Uterus (tissue), 4 donors: ENCODE results near the gene HOXB5. TPM values are rescaled to one million over a fixed set of nuclear protein-coding genes. Genes with fewer than 3 reads are reported as not detected.
A peak's percentile ranks its signal among the peaks of the same experiment; 100 is the strongest.

Source experiments
- DNase-seq, 2 donors: peaks; one replicate each; pipeline ENCODE4 v3.0.0-alpha.2; 2019 to 2020
- H3K27ac ChIP-seq, 2 donors: fragments of 200-600 bp; sonication (generic); 1 replicate in 1 of 2; 2 replicates in 1 of 2; pipeline ENCODE4 v1.5.1; 2016 to 2018
- H3K27me3 ChIP-seq, 2 donors: fragments of 200-600 bp; sonication (generic); one replicate each; pipeline ENCODE4 v1.5.1; 2018 to 2019; ENCODE audit warnings: control low read depth in 1 of 2
- H3K36me3 ChIP-seq, 2 donors: fragments of 200-600 bp; sonication (generic); one replicate each; pipeline ENCODE4 v1.5.1; 2019; ENCODE audit warnings: control low read depth in 1 of 2
- H3K4me1 ChIP-seq, 2 donors: fragments of 200-600 bp; sonication (generic); one replicate each; pipeline ENCODE4 v1.5.1; 2018 to 2019; ENCODE audit warnings: control low read depth in 1 of 2
- H3K4me3 ChIP-seq, 2 donors: fragments of 200-600 bp; sonication (generic); 1 replicate in 1 of 2; 2 replicates in 1 of 2; pipeline ENCODE4 v1.5.1; 2018 to 2019; ENCODE audit warnings: mild to moderate bottlenecking in 1 of 2
- H3K9me3 ChIP-seq, 2 donors: fragments of 200-600 bp; sonication (generic); one replicate each; pipeline ENCODE4 v1.5.1; 2019; ENCODE audit warnings: control low read depth in 1 of 2
- CTCF ChIP-seq, 4 experiments: fragments of 200-600 bp in 2 of 4; fragments of 450-650 bp in 2 of 4; sonication (generic) in 2 of 4; IDR thresholded peaks; one replicate each; pipeline ENCODE4 v1.5.1; 2016 to 2019; ENCODE audit warnings: antibody characterized with exemption in 4 of 4, mild to moderate bottlenecking in 2 of 4, moderate library complexity in 1 of 4
- POLR2A ChIP-seq, 2 donors: fragments of 450-650 bp; IDR thresholded peaks; one replicate each; pipeline ENCODE4 v1.6.1; 2016; ENCODE audit warnings: antibody characterized with exemption in 2 of 2, mild to moderate bottlenecking in 1 of 2, moderate library complexity in 1 of 2
- intact Hi-C: fragments of 100-400 bp; cut with DNase I; formaldehyde crosslinking; loops from one replicate; pipeline ENCODE4 v1.15.1; 2023; ENCODE audit warnings: low total_unique reads
- total RNA-seq, 4 donors: library from RNA; depleted of rRNA in 3 of 4; stranded (reverse); fragments of >200 nt in 3 of 4; gene quantifications; one replicate each; pipeline versions ENCODE4 v1.1.0 to v1.2.4, GENCODE V29; 2014 to 2023
- donor health status: DM: yes; HTN: yes; CAD: no.

The HOXB5 gene
- total RNA-seq, 4 donors from 2014 or later, result 0.55 to 2.5 (median 0.59) TPM; not detected in 1

GRCh38 chr17:48621410-48622392 is 28.1 kb upstream of the HOXB5 start:
- Histone ChIP-seq H3K27ac (no peak overlapping the region), H3K4me3 (no peak overlapping the region), H3K4me1 (peaks cover 0 to 15% of the 10 kb centered on the region in 2 donors), H3K36me3 (no peaks in the 10 kb centered on the region), H3K9me3 (no peaks in the 10 kb centered on the region), H3K27me3 (peaks cover 23 to 72% of the 10 kb centered on the region in 2 donors)
- no peak for TF ChIP-seq CTCF (IDR thresholded peaks at IDR 0.05)
- no peak for TF ChIP-seq POLR2A (IDR thresholded peaks at IDR 0.05)
- intact Hi-C loops, result no loop called here
- no peak for DNase-seq

DNA sequence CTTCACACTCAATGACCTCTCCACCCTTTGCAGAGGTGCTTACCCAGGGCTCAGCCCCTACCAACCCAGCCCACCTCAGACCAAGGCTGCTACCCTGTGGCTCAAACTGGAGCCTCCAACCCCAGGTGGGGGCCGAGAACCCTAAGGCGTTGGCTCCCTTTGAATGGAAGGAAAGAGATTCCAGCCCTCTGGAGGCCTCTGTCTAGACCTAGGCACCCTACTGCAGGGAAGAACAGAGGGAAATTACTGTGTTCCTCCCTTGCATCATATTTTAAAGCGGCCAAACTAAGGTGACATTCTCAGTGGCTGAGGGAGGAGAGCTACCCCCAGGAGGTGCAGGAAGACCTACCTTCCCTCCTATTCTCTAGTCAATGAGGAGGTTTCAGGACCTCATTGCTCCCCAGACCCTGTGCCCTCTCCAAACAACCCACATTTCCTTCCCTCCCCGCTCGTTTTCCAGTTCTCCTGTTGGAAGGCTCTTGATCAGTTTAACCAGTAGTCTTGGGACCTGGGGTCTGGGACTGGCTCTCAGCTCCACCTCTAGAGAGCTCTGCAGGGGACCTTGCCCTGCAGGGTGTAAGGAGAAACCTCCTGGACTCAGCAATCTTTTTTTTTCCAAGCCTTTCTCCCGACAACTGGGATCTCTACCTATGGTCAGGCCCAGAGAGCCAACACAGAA is 27.0 kb upstream of the HOXB5 start:
- peaks cover 0 to 11% of the 10 kb centered on the region in 2 donors for H3K4me1 ChIP-seq
- no peaks in the 10 kb centered on the region for H3K9me3 ChIP-seq
- intact Hi-C loops, result no loop called here
- H3K36me3 ChIP-seq, result no peaks in the 10 kb centered on the region
- TF ChIP-seq CTCF (IDR thresholded peaks at IDR 0.05), result no peak
- TF ChIP-seq POLR2A (IDR thresholded peaks at IDR 0.05), result no peak
- no peak overlapping the region for H3K27ac ChIP-seq
- H3K4me3 ChIP-seq, result no peak overlapping the region
- no peak for DNase-seq
- peaks cover 24 to 77% of the 10 kb centered on the region in 2 donors for H3K27me3 ChIP-seq

DNA sequence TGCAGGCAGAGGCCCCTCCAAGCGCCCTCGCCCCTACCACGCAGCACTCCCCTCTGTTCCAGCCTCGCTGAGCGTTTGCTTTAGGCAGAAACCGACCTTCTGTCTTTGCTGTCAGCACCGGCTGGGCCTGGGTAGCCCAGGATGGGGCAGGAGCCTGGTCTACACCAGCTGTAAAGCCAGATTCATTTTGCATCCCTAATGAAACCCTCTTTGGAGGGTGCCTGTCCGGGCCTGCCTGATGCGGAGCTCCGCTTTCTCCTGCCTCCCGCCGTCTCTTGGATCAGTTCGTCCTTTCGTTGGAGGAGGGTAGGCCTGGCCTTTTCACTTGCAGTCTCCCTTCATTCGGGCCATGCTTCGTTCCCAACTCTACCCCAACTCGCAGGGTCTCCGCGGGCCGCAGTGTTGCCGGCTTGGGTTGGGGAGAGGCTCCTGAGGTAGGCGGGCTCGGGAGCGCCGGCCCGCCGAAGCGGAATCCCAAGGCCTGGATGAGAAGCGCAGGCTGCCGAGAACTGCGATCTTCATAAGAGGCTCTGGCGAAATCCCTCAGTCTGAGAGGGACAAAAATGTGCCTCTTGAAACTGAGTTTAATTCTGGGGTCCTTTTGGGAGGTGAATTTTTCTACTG is 26.4 kb upstream of the HOXB5 start:
- no peak overlapping the region for H3K27ac ChIP-seq
- peaks cover 0 to 4% of the 10 kb centered on the region in 2 donors for H3K4me1 ChIP-seq
- TF ChIP-seq POLR2A (IDR thresholded peaks at IDR 0.05), result no peak
- no peak for TF ChIP-seq CTCF (IDR thresholded peaks at IDR 0.05)
- H3K9me3 ChIP-seq, result no peaks in the 10 kb centered on the region
- H3K27me3 ChIP-seq, result peaks cover 27 to 83% of the 10 kb centered on the region in 2 donors
- intact Hi-C loops, result no loop called here
- H3K4me3 ChIP-seq, result no peak overlapping the region
- H3K36me3 ChIP-seq, result no peaks in the 10 kb centered on the region
- no peak for DNase-seq

- DNase-seq, result peak; percentile 82 to 92
- peaks cover 36 to 82% of the 10 kb centered on the region in 2 donors for H3K27me3 ChIP-seq
These were observed 24.8 kb upstream of the HOXB5 start for GRCh38 chr17:48618256-48618896.

More at GRCh38 chr17:48618256-48618896, 24.8 kb upstream of the HOXB5 start:
- Histone ChIP-seq H3K9me3 (no peaks in the 10 kb centered on the region), H3K36me3 (no peaks in the 10 kb centered on the region), H3K4me1 (peaks cover 0 to 1% of the 10 kb centered on the region in 2 donors), H3K27ac (no peak overlapping the region), H3K4me3 (no peak overlapping the region)
- intact Hi-C loops, result no loop called here
- no peak for TF ChIP-seq POLR2A (IDR thresholded peaks at IDR 0.05)
- peak; percentile 94 to 98 (median 97) for TF ChIP-seq CTCF (IDR thresholded peaks at IDR 0.05)
